Breast epithelium (tissue), 4 donors: ENCODE data around the gene PTPRG. TPM values are rescaled to one million over a fixed set of nuclear protein-coding genes. Genes with fewer than 3 reads are reported as not detected.

Experiments
- DNase-seq, 2 donors: peaks; one replicate each; pipeline ENCODE4 v3.0.0-alpha.2; 2019; ENCODE audit warnings: low spot score in 2 of 2
- H3K27ac ChIP-seq, 2 donors: fragments of 200-600 bp; sonication (generic) in 1 of 2; one replicate each; pipeline ENCODE4 v1.5.1; 2016 to 2019; ENCODE audit warnings: mild to moderate bottlenecking in 1 of 2
- H3K27me3 ChIP-seq, 2 donors: fragments of 200-600 bp; sonication (generic) in 1 of 2; one replicate each; pipeline versions ENCODE4 v1.5.1 to v1.6.0; 2017 to 2019; ENCODE audit warnings: control low read depth in 1 of 2, mild to moderate bottlenecking in 1 of 2
- H3K36me3 ChIP-seq: fragments of 200-600 bp; one replicate; pipeline ENCODE4 v1.5.1; 2019
- H3K4me1 ChIP-seq, 2 donors: fragments of 200-600 bp; sonication (generic); one replicate each; pipeline ENCODE4 v1.5.1; 2016 to 2019; ENCODE audit warnings: control low read depth in 1 of 2
- H3K4me3 ChIP-seq, 3 donors: fragments of 200-600 bp; sonication (generic); 1 replicate in 2 of 3; 2 replicates in 1 of 3; pipeline ENCODE4 v1.5.1; 2016 to 2019; ENCODE audit warnings: mild to moderate bottlenecking in 3 of 3, moderate library complexity in 2 of 3
- H3K9me3 ChIP-seq, 2 donors: fragments of 200-600 bp; sonication (generic) in 1 of 2; one replicate each; pipeline ENCODE4 v1.5.1; 2016 to 2019; ENCODE audit warnings: control low read depth in 1 of 2
- POLR2A ChIP-seq: fragments of 450-650 bp; IDR thresholded peaks from one replicate; pipeline ENCODE4 v1.6.1; 2016; ENCODE audit warnings: antibody characterized with exemption, mild to moderate bottlenecking, moderate library complexity
- POLR2AphosphoS5 ChIP-seq, 3 donors: sonication (generic); formaldehyde crosslinking; IDR thresholded peaks; one replicate each; pipeline ENCODE4 v1.6.1; 2017; ENCODE audit warnings: antibody characterized with exemption in 3 of 3
- intact Hi-C: fragments of 100-400 bp; cut with DNase I; formaldehyde crosslinking; loops from one replicate; pipeline ENCODE4 v1.15.1; 2023; ENCODE audit warnings: low total_unique reads
- total RNA-seq, 3 donors: library from RNA; depleted of rRNA; stranded (reverse); fragments of >200 nt; gene quantifications; one replicate each; pipeline ENCODE4 v1.1.0, GENCODE V29; 2016
- TF ChIP-seq, protein P1 (sequence below), 3 donors: fragments of 450-650 bp; IDR thresholded peaks; one replicate each; pipeline ENCODE4 v1.5.1; 2016 to 2017; ENCODE audit warnings: antibody characterized with exemption in 3 of 3, mild to moderate bottlenecking in 3 of 3, moderate library complexity in 3 of 3

The PTPRG gene
- total RNA-seq, 3 donors from 2014 or later = 42.3 to 179 (median 61.6) TPM

DNA sequence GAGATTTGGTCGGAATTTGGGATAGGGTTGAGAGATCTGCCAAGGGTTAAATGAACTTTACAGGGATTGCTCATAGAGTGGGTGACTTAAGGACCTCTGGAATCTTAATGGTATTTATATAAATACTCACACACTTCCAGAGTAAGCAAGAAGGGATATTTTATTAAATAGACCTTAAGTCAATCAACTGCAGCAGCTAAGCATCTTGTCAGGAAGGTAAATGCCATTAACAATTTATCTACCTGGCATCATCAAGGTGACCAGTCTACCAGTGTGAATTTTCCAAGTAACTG is 688.1 kb downstream of the PTPRG start:
- intact Hi-C loops = no loop called here
- TF ChIP-seq, protein P1, sequence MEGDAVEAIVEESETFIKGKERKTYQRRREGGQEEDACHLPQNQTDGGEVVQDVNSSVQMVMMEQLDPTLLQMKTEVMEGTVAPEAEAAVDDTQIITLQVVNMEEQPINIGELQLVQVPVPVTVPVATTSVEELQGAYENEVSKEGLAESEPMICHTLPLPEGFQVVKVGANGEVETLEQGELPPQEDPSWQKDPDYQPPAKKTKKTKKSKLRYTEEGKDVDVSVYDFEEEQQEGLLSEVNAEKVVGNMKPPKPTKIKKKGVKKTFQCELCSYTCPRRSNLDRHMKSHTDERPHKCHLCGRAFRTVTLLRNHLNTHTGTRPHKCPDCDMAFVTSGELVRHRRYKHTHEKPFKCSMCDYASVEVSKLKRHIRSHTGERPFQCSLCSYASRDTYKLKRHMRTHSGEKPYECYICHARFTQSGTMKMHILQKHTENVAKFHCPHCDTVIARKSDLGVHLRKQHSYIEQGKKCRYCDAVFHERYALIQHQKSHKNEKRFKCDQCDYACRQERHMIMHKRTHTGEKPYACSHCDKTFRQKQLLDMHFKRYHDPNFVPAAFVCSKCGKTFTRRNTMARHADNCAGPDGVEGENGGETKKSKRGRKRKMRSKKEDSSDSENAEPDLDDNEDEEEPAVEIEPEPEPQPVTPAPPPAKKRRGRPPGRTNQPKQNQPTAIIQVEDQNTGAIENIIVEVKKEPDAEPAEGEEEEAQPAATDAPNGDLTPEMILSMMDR (IDR thresholded peaks at IDR 0.05) = no peak
- no peak for TF ChIP-seq POLR2AphosphoS5 (IDR thresholded peaks at IDR 0.05)
- TF ChIP-seq POLR2A = no peak
- Histone ChIP-seq H3K4me3 (no peak overlapping the region), H3K27me3 (no peaks in the 10 kb centered on the region), H3K27ac (no peak overlapping the region), H3K4me1 (no peaks in the 10 kb centered on the region), H3K9me3 (no peaks in the 10 kb centered on the region), H3K36me3 (no peaks in the 10 kb centered on the region)
- DNase-seq = no peak

GRCh38 chr3:62249855-62250543 is 688.6 kb downstream of the PTPRG start:
- Histone ChIP-seq H3K9me3 (no peaks in the 10 kb centered on the region), H3K4me1 (no peaks in the 10 kb centered on the region), H3K4me3 (no peak overlapping the region), H3K27ac (no peak overlapping the region), H3K27me3 (no peaks in the 10 kb centered on the region), H3K36me3 (no peaks in the 10 kb centered on the region)
- no peak for TF ChIP-seq POLR2A
- TF ChIP-seq, protein P1 (IDR thresholded peaks at IDR 0.05) = no peak
- TF ChIP-seq POLR2AphosphoS5 (IDR thresholded peaks at IDR 0.05) = no peak
- no peak for DNase-seq
- intact Hi-C loops = no loop called here

GRCh38 chr3:62252438-62253157 is 691.2 kb downstream of the PTPRG start:
- no peak for TF ChIP-seq POLR2AphosphoS5 (IDR thresholded peaks at IDR 0.05)
- TF ChIP-seq POLR2A = no peak
- TF ChIP-seq, protein P1 (IDR thresholded peaks at IDR 0.05) = no peak
- H3K9me3 ChIP-seq = no peaks in the 10 kb centered on the region
- no peak overlapping the region for H3K27ac ChIP-seq
- H3K36me3 ChIP-seq = no peaks in the 10 kb centered on the region
- DNase-seq = no peak
- H3K27me3 ChIP-seq = no peaks in the 10 kb centered on the region
- intact Hi-C loops = no loop called here
- no peaks in the 10 kb centered on the region for H3K4me1 ChIP-seq
- no peak overlapping the region for H3K4me3 ChIP-seq

- DNase-seq = no peak
- no peak overlapping the region for H3K4me3 ChIP-seq
- no peaks in the 10 kb centered on the region for H3K4me1 ChIP-seq
- H3K27me3 ChIP-seq = no peaks in the 10 kb centered on the region
- no peaks in the 10 kb centered on the region for H3K9me3 ChIP-seq
- no peaks in the 10 kb centered on the region for H3K36me3 ChIP-seq
- intact Hi-C loops = no loop called here
- TF ChIP-seq POLR2A (no peak), POLR2AphosphoS5 (IDR thresholded peaks at IDR 0.05) (no peak)
- TF ChIP-seq, protein P1 (IDR thresholded peaks at IDR 0.05) = no peak
- no peak overlapping the region for H3K27ac ChIP-seq
Observed at GRCh38 chr3:62253971-62254370, 692.6 kb downstream of the PTPRG start.

- Histone ChIP-seq H3K27me3 (no peaks in the 10 kb centered on the region), H3K9me3 (no peaks in the 10 kb centered on the region), H3K27ac (no peak overlapping the region), H3K4me1 (no peaks in the 10 kb centered on the region), H3K4me3 (no peak overlapping the region), H3K36me3 (no peaks in the 10 kb centered on the region)
- TF ChIP-seq POLR2AphosphoS5 (IDR thresholded peaks at IDR 0.05) (no peak), POLR2A (no peak)
- TF ChIP-seq, protein P1 (IDR thresholded peaks at IDR 0.05) = no peak
- no peak for DNase-seq
- intact Hi-C loops = no loop called here
Observed at GRCh38 chr3:62255758-62256157, 694.4 kb downstream of the PTPRG start.
